ENCODE measurements around the gene ABCA3.

DNA sequence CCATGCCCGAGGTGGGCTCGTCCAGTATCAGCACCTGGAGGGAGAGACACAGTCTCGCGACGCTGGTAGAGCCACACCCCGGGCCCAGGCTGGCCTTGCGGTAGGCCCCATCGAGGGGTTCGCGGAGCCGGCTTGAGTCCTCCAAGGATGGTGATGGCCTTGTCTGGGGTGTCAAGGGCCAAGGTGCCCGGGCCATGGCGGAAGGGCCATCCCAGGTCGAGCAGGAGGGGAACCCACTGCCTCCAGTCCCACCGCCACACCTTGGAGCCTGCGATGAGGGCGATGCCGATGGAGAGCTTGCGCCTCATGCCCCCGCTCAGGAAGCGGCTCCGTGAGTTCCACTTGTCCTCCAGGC lies 43.0 kb downstream of the ABCA3 start:
- no peak for TF ChIP-seq EZH2 (IDR thresholded peaks at IDR 0.05; ENCODE audit: low read length, missing control alignments)
- TF ChIP-seq, protein P1, sequence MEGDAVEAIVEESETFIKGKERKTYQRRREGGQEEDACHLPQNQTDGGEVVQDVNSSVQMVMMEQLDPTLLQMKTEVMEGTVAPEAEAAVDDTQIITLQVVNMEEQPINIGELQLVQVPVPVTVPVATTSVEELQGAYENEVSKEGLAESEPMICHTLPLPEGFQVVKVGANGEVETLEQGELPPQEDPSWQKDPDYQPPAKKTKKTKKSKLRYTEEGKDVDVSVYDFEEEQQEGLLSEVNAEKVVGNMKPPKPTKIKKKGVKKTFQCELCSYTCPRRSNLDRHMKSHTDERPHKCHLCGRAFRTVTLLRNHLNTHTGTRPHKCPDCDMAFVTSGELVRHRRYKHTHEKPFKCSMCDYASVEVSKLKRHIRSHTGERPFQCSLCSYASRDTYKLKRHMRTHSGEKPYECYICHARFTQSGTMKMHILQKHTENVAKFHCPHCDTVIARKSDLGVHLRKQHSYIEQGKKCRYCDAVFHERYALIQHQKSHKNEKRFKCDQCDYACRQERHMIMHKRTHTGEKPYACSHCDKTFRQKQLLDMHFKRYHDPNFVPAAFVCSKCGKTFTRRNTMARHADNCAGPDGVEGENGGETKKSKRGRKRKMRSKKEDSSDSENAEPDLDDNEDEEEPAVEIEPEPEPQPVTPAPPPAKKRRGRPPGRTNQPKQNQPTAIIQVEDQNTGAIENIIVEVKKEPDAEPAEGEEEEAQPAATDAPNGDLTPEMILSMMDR (conservative IDR thresholded peaks at IDR 0.05 in 1 of 2, IDR thresholded peaks at IDR 0.05 in 1 of 2; ENCODE audit: low read depth in 1 of 2, low read length in 2 of 2) = no peak

All from fibroblast of lung (primary cell).